NCI-H526 (cell line): ENCODE data around the gene POLDIP2.
A peak's percentile ranks its signal among the peaks of the same experiment; 100 is the strongest.

ENCODE experiments used
- DNase-seq, 2 experiments: peaks; one replicate each; lab custom pipeline; 2025; lab: John Stamatoyannopoulos, UW

The POLDIP2 gene

GRCh38 chr17:28335959-28336871, 21.1 kb downstream of the POLDIP2 start:
- peak; percentile 54 to 75 for DNase-seq

- peak; percentile 100 for DNase-seq
Observed at GRCh38 chr17:28335201-28335958, 21.9 kb downstream of the POLDIP2 start, which contains the start of the genes IFT20 and TNFAIP1. IFT20 (minus strand) TSS chr17:28335472; CDS start chr17:28331985, 3,487 bp downstream. TNFAIP1 (plus strand) TSS chr17:28335761; CDS start chr17:28339522, 3,761 bp downstream.

- no peak for DNase-seq
Observed at GRCh38 chr17:28334666-28335200, 22.6 kb downstream of the POLDIP2 start.

GRCh38 chr17:28334171-28334570, 23.2 kb downstream of the POLDIP2 start:
- no peak for DNase-seq

DNA sequence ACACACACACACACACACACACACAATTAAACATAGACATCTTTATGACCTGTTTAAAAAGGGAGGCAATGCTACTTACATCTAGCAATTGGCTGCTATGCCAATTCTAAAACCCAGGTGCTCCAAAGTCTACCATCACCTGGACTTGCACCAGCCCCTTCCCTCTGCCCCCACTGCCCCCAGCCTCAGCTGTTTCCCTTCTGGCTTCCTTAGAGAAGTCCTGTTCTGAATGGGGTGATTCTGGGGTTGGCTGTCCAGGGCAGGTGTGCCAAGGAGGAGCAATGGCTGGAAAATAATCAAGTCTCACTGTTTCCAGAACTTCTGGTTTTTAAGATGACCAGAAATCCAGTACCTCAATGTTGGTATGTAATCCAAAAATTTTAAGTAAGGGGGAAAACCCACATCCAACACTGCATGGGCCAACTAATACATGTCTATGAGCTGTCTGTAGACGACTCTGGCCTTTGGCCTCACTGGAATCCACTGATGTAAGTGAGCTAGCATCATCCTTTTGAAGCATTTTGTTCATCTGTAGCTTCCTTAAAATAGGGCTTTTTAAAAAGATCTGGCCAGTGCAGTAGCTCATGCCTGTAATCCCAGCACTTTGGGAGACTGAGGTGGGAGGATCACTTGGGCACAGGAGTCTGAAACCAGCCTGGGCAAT, 24.1 kb downstream of the POLDIP2 start:
- DNase-seq = no peak

DNA sequence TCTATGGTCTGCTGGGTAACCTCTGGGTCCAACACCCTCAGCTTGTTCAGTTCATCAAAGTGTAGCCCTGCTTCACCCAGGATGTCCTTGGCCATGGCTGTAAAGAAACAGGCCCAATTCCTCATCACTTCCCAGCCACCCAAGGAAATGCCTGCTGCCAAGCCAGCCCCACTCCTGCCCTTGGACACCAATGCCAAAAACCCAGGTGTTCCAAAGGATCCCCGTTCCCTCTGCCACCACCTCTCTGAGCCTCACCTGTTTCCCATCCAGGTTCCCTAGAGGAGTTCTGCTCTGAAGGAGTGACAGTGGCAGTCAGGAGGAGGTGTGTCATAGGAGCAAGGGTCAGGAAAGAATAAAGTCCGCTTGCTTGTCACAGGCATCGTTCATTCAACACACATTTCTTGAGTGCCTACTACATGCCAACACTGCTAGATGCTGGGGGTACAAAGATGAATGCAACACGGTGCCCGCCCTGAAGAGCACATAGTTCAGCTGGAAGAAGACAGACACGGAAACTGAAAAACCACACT, 25.4 kb downstream of the POLDIP2 start:
- no peak for DNase-seq

DNA sequence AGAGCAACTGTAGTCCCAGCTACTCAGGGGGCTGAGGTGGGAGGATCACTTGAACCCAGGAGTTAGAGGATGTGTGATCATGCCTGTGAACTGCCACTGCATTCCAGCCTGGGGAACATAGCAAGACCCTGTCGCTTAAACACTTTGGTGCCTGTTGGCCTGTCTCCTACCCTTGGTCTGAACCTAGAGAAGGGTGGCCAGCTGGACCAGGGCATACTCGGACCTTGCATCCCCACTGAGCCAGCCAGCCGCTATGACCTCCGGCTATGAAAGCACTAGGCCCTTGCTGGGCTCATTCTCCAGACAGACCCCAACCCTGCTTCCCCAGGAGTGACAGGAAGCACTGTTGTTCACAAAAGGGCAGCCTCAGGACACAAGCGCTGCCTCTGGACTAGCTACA, 26.7 kb downstream of the POLDIP2 start:
- DNase-seq = no peak

GRCh38 chr17:28328325-28328724, 29.0 kb downstream of the POLDIP2 start:
- DNase-seq = no peak

DNA sequence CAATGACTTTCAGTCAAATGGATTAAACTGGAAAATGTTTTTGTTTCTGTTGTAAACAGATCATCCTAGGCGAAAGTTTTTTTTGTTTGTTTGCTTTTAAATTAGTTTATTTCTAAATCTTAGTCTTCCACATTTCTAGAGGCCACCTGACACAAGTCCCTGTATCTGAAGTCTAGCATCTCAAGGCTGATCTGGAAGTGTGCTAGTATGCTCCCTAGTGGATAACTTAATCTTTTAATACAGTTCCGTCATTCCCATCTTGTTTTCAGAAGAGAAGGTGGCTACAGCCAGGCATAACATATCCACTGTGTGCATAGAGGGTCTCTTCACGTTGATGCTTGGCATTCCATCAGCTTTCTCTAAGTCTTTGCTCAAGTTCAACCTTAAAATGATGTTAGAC, 29.6 kb downstream of the POLDIP2 start:
- DNase-seq = no peak

GRCh38 chr17:28327031-28327607, 30.2 kb downstream of the POLDIP2 start:
- no peak for DNase-seq

DNA sequence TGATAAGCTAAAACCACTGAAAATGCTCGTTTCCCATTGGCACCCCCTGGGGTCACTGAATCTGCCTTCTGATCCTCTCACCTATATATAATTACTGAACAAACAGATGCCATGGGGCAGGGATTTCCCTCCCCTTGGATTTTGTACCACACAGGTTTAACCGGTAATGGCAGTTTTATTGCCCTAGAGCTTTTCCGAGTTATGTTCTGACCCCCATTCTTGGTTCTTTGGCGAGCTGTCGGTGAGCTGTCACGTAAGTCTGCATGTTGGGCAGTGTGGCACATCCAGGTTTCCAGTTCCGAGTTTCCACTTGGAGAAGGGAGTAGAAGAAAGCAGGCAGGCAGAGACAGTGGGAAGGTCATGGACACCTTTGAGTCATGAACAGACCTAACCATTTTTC, 31.2 kb downstream of the POLDIP2 start:
- DNase-seq = no peak

DNA sequence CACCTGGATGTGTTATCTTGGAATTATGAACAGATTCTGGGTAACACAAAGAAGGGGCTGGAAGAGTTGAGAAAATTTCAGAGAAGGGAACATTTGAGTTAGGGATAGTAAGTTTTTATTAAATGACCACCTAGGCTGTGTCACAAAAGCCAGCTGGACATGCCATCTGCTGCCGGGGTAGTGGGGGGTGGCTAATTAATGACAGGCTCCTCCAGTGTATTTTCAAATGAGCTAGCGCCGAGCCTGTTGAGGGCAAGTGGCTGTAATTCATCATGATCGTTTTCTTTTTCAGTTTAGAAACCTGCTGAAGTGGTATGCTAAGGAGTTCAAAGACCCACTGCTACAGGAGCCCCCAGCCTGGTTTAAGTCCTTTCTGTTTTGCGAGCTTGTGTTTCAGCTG, 32.1 kb downstream of the POLDIP2 start:
- DNase-seq = no peak

DNA sequence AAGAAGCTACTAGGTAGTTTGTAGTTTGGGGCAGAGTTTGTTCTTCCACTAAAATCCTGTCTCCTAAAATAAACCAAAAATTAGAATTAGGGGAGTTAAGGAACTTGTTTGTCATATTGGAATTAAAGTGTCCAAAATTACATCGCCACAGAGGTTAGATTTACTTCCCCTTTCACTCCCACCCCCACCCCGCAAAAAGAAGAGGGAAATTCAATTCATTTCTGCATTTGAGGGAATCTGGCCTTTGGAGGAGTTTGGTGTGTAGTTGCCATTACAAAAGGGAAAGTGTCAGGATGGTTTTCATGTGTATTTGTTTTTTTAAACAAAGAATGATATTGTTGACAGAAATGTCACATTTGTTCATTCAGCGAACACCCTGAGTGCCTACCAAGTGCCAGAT, 32.5 kb downstream of the POLDIP2 start:
- DNase-seq = no peak

GRCh38 chr17:28324267-28324745, 33.0 kb downstream of the POLDIP2 start:
- no peak for DNase-seq

DNA sequence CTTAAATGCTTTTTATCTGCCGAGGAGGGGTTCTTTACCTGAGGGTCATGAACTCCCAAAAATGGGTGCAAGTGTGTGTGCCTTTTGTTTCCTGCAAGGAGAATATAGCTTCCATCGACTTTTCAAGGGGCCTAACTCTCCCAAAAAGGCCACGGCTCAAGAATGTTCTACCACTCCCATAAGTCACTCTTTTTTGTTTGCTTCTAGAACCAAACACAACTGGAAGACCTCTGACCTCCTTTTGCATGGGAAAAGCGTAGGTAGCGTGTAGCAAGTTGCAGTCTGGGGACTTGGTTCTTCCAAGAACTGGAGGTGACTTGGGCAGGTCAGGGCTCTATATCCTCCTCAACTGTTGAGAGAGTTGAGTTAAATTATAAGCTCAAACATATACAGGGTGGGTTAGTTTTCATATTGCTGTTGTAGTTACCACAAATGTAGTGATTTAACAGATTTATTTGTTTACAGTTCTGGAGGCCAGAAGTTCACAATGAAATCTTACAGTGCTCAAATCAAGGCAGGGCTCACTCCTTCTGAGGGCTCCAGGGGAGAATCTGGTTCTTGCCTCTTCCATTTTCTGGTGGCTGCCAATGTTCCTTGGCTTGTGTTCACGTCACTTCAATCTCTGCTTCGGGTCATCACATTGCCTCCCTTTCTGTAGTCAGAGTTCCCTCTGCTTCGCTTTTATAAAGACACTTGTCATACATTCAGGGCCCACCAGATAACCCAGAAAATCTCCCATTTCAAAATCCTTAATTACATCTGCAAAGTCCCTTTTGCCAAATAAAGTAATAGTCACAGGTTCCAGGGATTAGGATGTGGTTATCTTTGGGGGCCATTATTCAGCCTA, 36.9 kb downstream of the POLDIP2 start:
- no peak for DNase-seq

DNA sequence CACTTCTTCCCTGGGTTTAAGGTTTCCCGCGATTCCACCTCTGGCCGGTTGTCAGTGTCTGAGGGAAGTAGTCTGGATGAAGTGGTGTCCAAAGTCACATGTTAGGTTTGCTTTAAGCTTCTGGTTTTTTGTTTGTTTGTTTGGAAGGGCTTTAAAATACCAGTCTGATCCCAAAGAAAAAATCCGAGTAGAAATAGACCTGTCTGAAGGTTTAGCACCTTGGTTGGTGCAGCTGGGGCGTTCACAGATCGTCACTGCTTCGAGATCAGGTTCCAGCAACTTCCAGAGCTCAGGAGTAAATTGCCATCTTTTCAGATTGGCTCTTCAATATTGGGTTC, 37.8 kb downstream of the POLDIP2 start:
- no peak for DNase-seq

GRCh38 chr17:28318759-28319597, 38.3 kb downstream of the POLDIP2 start, which contains the start of gene TMEM97:
TMEM97 (plus strand) TSS chr17:28319200; CDS start chr17:28319240, 40 bp downstream.
- peak; percentile 99 to 100 for DNase-seq

DNA sequence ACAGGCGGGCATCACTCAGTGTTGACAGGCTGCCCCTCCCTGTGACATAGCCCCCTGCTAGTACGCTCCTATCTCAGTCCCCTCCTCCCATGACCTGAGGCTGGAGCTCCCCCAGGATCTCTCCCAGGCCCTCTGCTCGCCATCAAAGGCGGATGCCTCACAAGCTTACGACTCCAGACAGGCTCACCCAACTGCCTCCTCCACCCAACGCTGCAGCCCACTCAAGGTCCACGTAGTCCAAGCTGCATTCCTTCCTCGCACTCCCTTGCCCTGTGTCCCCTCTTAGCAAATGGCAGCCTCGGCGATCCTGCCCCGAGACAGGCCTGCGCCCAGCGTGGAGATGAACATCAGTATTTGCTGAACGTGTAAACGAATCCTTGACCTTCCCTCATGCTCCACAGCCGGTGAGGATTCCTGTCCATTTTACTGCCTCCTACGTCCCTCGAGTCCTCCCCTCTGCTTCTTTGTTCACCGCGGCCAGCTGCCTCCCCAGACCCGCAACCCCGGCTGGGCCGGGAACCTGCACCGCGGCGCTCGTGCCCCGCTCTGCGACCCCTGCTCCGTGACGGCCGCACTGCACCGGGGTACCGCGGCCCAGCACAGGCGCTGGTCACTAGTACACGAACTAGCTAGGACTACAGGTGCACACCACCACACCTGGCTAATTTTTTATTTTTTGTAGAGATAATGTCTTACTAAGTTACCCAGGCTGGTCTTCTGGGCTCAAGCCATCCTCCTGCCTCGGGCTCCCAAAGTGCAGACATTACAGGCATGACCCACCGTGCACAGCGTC, 39.2 kb downstream of the POLDIP2 start:
- peak in 1 of 2 experiments; percentile 76 for DNase-seq
